LNCAP (cell line): ENCODE results near the gene PLK1.

Source experiments
- CTCF ChIP-seq: fragments of 450-650 bp; IDR thresholded peaks from 2 replicates; pipeline ENCODE4 v1.5.1; 2017; ENCODE audit warnings: mild to moderate bottlenecking

PLK1 gene

DNA sequence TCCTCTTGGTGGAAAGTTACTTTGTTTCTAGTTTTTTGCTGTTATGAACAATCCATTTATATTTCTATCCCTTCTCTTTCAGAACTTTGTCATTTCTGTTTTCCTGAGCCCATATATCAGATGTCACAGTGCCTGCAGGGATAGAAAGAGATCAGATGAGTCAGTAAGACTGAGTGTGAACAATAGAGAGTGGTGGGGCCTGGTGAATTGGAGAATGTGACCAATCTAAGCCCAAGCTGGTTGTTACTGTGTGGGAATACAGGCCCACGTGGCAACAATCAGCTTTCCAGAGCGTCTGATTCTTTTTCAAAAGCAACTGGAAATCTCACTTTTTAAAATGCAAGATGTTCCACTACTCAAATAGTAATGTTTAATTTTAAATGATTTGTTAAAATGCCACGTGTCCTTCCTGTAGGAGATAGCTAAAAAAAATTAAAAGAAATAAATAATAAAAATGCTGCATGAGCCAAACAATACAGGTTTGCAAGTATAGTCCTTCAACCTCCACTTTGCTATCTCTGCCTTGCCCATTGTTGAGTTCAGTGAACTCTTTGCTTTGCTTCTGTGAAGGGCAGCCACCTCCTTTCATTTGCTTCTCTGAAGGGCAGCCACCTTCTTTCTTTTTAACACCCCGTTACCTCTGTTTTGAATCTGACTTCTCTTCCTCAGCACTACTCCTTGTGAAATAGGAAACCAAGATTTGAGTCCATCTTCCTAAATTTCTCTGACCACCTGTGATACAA, 27.8 kb upstream of the PLK1 start:
- no peak for TF ChIP-seq CTCF

DNA sequence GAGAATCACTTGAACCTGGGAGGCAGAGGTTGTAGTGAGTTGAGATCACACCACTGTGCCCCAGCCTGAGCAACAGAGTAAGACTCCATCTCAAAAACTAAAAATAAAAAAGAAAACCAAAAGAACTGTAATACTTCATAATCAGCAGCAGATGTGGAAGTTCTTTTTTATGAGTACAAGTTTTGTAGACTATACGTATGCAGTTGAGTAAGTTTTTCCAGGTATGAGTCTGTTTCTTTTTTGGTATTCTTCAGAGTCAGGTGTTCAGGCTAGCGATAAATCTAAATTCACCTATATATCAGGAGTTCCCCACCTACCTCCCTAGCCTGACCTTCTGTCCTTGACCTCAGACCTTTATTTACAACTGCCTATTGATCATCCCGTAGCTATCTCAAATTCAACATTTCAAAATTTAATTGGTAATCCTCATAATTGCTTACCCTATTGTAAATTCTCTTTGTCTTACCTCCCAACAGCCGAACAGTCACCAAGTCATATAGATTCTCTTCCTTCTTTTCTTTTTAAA, 26.7 kb upstream of the PLK1 start:
- no peak for TF ChIP-seq CTCF

GRCh38 chr16:23663918-23664317, 14.8 kb upstream of the PLK1 start:
- TF ChIP-seq CTCF: no peak

- TF ChIP-seq CTCF: no peak
Measured at GRCh38 chr16:23666571-23667354, 11.9 kb upstream of the PLK1 start.

GRCh38 chr16:23667355-23667659, 11.4 kb upstream of the PLK1 start:
- no peak for TF ChIP-seq CTCF

DNA sequence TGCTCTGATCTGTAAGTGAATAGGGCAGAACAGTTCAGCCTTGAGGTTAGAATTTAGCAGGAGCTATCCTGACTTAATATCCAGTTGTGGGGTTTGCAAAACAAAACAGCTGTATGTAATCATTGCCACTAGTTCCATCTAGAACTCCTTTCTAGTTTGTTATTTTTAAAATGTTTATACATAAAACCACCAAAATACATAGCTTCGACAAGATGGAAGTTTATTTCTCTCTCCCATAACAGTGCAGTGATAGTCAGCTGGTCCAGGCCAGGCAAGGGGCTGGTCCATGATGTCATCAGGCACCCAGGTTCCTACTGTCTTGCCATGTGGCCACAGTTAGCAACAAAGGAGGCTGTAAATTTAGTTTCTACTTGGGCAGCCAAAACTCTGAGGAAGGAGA, 10.5 kb upstream of the PLK1 start:
- no peak for TF ChIP-seq CTCF

GRCh38 chr16:23668873-23669272, 9.8 kb upstream of the PLK1 start:
- no peak for TF ChIP-seq CTCF
